Measurements from ENCODE around the gene ANKS6. TPM values are rescaled to one million over a fixed set of nuclear protein-coding genes. Genes with fewer than 3 reads are reported as not detected.
A peak's percentile ranks its signal among the peaks of the same experiment; 100 is the strongest.

Gene ANKS6
- total and polyA plus RNA-seq, 9 of the 15 experiments (the other 6 are each of a cell fraction or from before 2014, with no cell fraction given) = 9.9 to 74.5 (median 36.9) TPM

DNA sequence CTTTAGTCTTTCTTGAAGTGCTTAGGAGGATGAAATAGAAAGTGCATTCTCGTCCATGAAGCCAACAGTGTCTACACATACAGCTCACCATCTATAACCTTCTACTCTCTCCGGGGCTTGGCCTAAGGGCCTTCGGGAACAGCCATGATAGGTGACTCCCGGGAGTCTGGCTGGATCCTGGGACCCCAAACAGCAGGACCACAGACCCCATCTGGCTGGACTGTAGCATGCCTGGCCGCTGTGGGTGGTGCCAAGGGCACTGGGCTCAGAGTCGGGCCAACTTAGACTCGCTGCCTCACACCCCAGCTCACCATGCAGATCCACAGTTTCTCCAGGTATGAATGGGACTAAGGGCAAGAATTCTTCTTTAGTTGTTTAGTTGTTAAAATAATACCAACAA is 104.0 kb downstream of the ANKS6 start (continued):
- TF ChIP-seq CEBPG (CRISPR knock-in tag; IDR thresholded peaks at IDR 0.05) (no peak), CEBPG (tag; conservative IDR thresholded peaks at IDR 0.05 in 1 of 2, IDR thresholded peaks at IDR 0.05 in 1 of 2) (no peak), RAD51 (IDR thresholded peaks at IDR 0.05; ENCODE audit: borderline replicate concordance, low read depth) (no peak)

DNA sequence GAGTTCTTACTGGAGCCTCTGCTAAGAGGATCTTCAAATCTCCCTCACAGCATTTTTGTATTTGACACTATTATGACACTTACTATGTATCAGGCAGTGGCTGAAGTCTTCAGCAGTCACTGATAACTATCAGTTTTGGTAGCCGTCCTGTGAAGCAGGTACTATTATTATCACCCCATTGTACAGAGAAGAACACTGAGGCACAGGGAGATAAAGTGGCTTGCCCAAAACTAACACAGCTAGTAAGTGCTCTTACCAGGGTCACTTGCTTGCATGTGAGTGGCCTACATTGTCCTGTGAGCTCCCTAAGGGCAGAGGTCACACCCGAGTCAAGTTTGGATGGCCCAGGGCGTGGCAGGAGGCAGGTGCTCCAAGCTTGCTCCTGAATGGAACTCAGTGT is 104.5 kb downstream of the ANKS6 start:
- CTCF ChIA-PET (ENCODE audit: low intra/inter-chr PET ratio) = no interaction called here
- Histone ChIP-seq H3K9me3 (replicated peaks; ENCODE audit: control insufficient read depth, insufficient read depth, low read depth, low read length) (no peaks in the 10 kb centered on the region), H2AFZ (ENCODE audit: low read depth, low read length) (no peak overlapping the region), H3K79me2 (ENCODE audit: control insufficient read depth, insufficient read depth, low read length) (no peaks in the 10 kb centered on the region), H3K27me3 (ENCODE audit: control insufficient read depth in 2 of 2, insufficient read depth in 2 of 2, low read length in 2 of 2) (peaks cover 19 to 52% of the 10 kb centered on the region in 2 experiments; a peak in 3 of 5 replicates), H3K4me3 (no peak overlapping the region), H3K36me3 (ENCODE audit: control insufficient read depth, insufficient read depth, low read length) (no peaks in the 10 kb centered on the region), H3K9me1 (ENCODE audit: control insufficient read depth, insufficient read depth, low read length) (no peaks in the 10 kb centered on the region), H4K20me1 (replicated peaks; ENCODE audit: control insufficient read depth, insufficient read depth, low read length) (0 out of 2 replicates have a peak, but pooled peaks cover 7% of the 10 kb centered on the region), H3K9ac (ENCODE audit: insufficient read depth in 1 of 2, low read depth in 2 of 2, low read length in 2 of 2) (no peak overlapping the region), H3K4me2 (ENCODE audit: insufficient read depth, low read length) (no peak overlapping the region), H3K4me1 (replicated peaks in 1 of 2; ENCODE audit: control insufficient read depth in 2 of 2, insufficient read depth in 2 of 2, low read length in 2 of 2) (peaks cover 0 to 4% of the 10 kb centered on the region in 2 experiments; a peak in 2 of 5 replicates), H3K27ac (ENCODE audit: extremely low read depth, low read depth, low read length) (no peak overlapping the region)
- 35% methylated on average over 3 of the region's 3 CpGs for WGBS (ENCODE audit: insufficient coverage, low coverage, missing lambda C conversion rate)
- no TSS peak for BruUV-seq (replicated peaks)
- ATAC-seq (no peak), FAIRE-seq (no peak), DNase-seq (ENCODE audit: extremely low read depth in 1 of 4, low spot score in 3 of 4) (no peak)
- TF ChIP-seq RBM25 (IDR thresholded peaks at IDR 0.05; ENCODE audit: low read depth, low read length, severe bottlenecking) (peak; percentile 68), BCOR (IDR thresholded peaks at IDR 0.05) (peak; percentile 67), ADNP (tag; IDR thresholded peaks at IDR 0.05) (peak; percentile 64), ZNF551 (CRISPR knock-in tag; IDR thresholded peaks at IDR 0.05) (no peak), MBD1 (CRISPR knock-in tag; IDR thresholded peaks at IDR 0.05) (no peak), SMAD1 (IDR thresholded peaks at IDR 0.05; ENCODE audit: low read depth, low read length, partially characterized antibody) (no peak), ESRRA (IDR thresholded peaks at IDR 0.05; ENCODE audit: borderline replicate concordance, low read depth) (no peak), TCFL5 (CRISPR knock-in tag; conservative IDR thresholded peaks at IDR 0.05) (no peak), KDM2B (CRISPR knock-in tag; IDR thresholded peaks at IDR 0.05) (no peak), RBBP5 (IDR thresholded peaks at IDR 0.05; ENCODE audit: borderline replicate concordance, insufficient read depth, low read length, poor library complexity, severe bottlenecking) (no peak), ZNF354B (CRISPR knock-in tag; IDR thresholded peaks at IDR 0.05) (no peak), RBM22 (IDR thresholded peaks at IDR 0.05; ENCODE audit: low read depth, low read length, poor library complexity, severe bottlenecking) (no peak)
- TF ChIP-seq, protein P1, sequence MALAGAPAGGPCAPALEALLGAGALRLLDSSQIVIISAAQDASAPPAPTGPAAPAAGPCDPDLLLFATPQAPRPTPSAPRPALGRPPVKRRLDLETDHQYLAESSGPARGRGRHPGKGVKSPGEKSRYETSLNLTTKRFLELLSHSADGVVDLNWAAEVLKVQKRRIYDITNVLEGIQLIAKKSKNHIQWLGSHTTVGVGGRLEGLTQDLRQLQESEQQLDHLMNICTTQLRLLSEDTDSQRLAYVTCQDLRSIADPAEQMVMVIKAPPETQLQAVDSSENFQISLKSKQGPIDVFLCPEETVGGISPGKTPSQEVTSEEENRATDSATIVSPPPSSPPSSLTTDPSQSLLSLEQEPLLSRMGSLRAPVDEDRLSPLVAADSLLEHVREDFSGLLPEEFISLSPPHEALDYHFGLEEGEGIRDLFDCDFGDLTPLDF (CRISPR knock-in tag; IDR thresholded peaks at IDR 0.05) = no peak
- intact Hi-C loops (cut with micrococcal nuclease) = no loop called here
- POLR2A ChIA-PET = interaction anchor here (0.6 to 1.4 kb wide), 4 partner anchors 9 to 90 kb away, joined by 3 to 4 read pairs (median 3); no protein-coding TSS in a partner anchor
- in situ Hi-C loops (cut with MboI) = no loop called here

Measured in K562 (cell line).